Skeletal muscle satellite cell (primary cell): ENCODE results near the gene CCDC91.

Source experiments
- H3K27me3 ChIP-seq: 2 replicates; pipeline ENCODE4 v1.7.0; 2013; ENCODE audit warnings: low read length; ENCODE audit not compliant: control insufficient read depth, insufficient read depth
- H3K36me3 ChIP-seq: 2 replicates; pipeline ENCODE4 v1.7.0; 2013; ENCODE audit warnings: mild to moderate bottlenecking, control low read depth, low read length; ENCODE audit not compliant: insufficient read depth
- H3K4me1 ChIP-seq: 2 replicates; pipeline ENCODE4 v1.7.0; 2013; ENCODE audit warnings: low read length; ENCODE audit not compliant: control insufficient read depth, insufficient read depth
- H3K4me2 ChIP-seq: 2 replicates; pipeline ENCODE4 v1.7.0; 2013; ENCODE audit warnings: mild to moderate bottlenecking, low read length
- H3K4me3 ChIP-seq: 2 replicates; pipeline ENCODE4 v1.7.0; 2013; ENCODE audit warnings: low read length
- H3K9ac ChIP-seq: 2 replicates; pipeline ENCODE4 v1.7.0; 2013; ENCODE audit warnings: mild to moderate bottlenecking, low read depth, low read length, moderate library complexity
- H3K9me3 ChIP-seq: replicated peaks from 2 replicates; pipeline ENCODE4 v1.7.0; 2013; ENCODE audit warnings: mild to moderate bottlenecking, control low read depth, low read length

The CCDC91 gene

DNA sequence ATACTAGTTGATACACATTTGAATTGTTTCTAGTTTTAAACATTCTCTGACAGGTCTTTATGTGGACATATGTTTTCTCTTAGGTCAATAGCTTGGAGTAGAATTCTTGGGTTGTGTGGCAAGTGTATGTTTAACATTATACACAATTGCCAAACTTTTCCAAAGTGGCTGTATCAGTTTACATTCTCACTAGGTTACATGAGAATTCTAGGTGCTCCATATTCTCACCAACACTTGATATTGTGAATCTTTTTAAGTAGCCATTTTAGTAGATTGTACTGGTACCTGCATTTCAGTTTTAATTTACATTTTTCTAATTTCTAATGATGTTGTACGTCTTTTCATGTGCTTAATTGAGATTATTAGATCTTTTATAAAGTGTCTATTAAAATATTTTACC is 28.6 kb downstream of the CCDC91 start:
- Histone ChIP-seq H3K27me3 (no peaks in the 10 kb centered on the region), H3K36me3 (no peaks in the 10 kb centered on the region), H3K9me3 (no peaks in the 10 kb centered on the region), H3K4me1 (no peaks in the 10 kb centered on the region), H3K9ac (no peak overlapping the region), H3K4me2 (no peak overlapping the region), H3K4me3 (no peak overlapping the region)

DNA sequence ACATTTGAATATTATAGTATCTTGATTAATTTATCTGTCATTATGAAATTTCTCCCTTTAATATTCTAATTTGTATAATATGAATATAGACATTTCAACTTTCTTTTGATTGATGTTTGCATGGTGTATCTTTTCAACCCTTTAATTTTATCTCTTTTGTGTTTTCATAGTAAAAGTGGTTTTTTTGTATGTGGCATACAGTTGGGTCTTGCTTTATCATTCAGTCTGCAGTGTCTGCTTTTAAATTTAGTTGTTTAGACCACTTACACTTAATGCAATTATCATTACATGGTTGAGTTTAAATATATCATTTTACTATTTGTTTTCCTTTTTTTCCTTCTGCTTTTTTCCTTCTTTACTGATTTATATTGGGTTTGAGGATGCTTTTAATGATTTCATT is 29.6 kb downstream of the CCDC91 start:
- no peaks in the 10 kb centered on the region for H3K27me3 ChIP-seq
- H3K4me1 ChIP-seq = no peaks in the 10 kb centered on the region
- H3K4me3 ChIP-seq = no peak overlapping the region
- no peak overlapping the region for H3K9ac ChIP-seq
- H3K9me3 ChIP-seq = no peaks in the 10 kb centered on the region
- no peak overlapping the region for H3K4me2 ChIP-seq
- H3K36me3 ChIP-seq = no peaks in the 10 kb centered on the region

- H3K9ac ChIP-seq = no peak overlapping the region
- H3K4me1 ChIP-seq = no peaks in the 10 kb centered on the region
- no peaks in the 10 kb centered on the region for H3K36me3 ChIP-seq
- no peaks in the 10 kb centered on the region for H3K27me3 ChIP-seq
- H3K4me2 ChIP-seq = no peak overlapping the region
- H3K9me3 ChIP-seq = no peaks in the 10 kb centered on the region
- H3K4me3 ChIP-seq = no peak overlapping the region
Observed at GRCh38 chr12:28222081-28222700, 31.9 kb downstream of the CCDC91 start.

DNA sequence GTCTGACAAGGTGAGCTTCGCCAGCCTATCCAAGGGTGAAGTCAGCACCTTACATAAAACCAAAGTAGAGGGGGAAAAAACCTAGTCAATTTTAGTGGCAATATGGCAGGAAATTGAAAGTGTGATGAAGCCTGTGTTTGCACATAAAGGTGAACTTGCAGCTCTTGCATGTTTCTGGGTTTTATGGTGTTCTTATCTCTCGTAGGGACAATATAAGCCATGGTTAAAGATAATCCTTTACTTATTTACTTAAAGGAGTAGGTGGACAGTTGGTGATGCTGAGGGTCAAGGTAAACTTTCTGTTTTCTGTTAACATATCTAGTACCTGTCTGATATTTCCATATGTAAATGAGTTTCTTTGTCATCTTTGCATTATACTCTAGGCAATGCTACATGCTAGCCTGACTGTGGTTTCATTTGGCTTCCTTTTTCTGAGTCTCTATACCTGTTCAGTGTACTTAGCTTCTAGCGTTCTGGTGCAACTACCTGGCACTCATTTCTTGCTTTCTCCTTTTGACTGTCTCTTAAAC is 32.8 kb downstream of the CCDC91 start:
- Histone ChIP-seq H3K36me3 (no peaks in the 10 kb centered on the region), H3K4me2 (no peak overlapping the region), H3K27me3 (no peaks in the 10 kb centered on the region), H3K4me1 (no peaks in the 10 kb centered on the region), H3K9ac (no peak overlapping the region), H3K4me3 (no peak overlapping the region), H3K9me3 (no peaks in the 10 kb centered on the region)

- no peaks in the 10 kb centered on the region for H3K4me1 ChIP-seq
- no peaks in the 10 kb centered on the region for H3K9me3 ChIP-seq
- no peak overlapping the region for H3K4me3 ChIP-seq
- H3K27me3 ChIP-seq = no peaks in the 10 kb centered on the region
- no peak overlapping the region for H3K9ac ChIP-seq
- H3K4me2 ChIP-seq = no peak overlapping the region
- H3K36me3 ChIP-seq = no peaks in the 10 kb centered on the region
Observed at GRCh38 chr12:28223858-28224257, 33.6 kb downstream of the CCDC91 start.

DNA sequence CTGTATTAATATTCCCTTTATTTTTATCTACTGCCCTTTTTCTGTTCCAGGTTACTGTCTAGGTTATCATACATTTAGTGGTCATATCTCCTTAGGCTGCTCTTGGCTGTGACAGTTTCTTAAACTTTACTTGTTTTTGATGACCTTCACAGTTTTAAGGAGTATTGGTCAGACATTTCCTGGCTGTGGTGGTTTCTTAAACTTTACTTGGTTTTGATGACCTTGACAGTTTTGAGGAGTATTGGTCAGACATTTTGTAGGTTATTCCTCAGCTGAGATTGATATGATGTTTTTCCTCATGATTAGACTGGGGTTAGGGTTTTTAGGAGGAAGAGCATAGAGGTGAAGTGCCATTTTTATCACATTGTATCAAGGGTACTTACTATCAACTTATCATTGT is 36.4 kb downstream of the CCDC91 start:
- no peaks in the 10 kb centered on the region for H3K4me1 ChIP-seq
- H3K9ac ChIP-seq = no peak overlapping the region
- no peaks in the 10 kb centered on the region for H3K9me3 ChIP-seq
- no peaks in the 10 kb centered on the region for H3K36me3 ChIP-seq
- H3K4me3 ChIP-seq = no peak overlapping the region
- H3K27me3 ChIP-seq = no peaks in the 10 kb centered on the region
- no peak overlapping the region for H3K4me2 ChIP-seq

- no peaks in the 10 kb centered on the region for H3K36me3 ChIP-seq
- no peak overlapping the region for H3K9ac ChIP-seq
- H3K9me3 ChIP-seq = no peaks in the 10 kb centered on the region
- no peaks in the 10 kb centered on the region for H3K4me1 ChIP-seq
- no peaks in the 10 kb centered on the region for H3K27me3 ChIP-seq
- no peak overlapping the region for H3K4me2 ChIP-seq
- no peak overlapping the region for H3K4me3 ChIP-seq
Observed at GRCh38 chr12:28227251-28227650, 37.0 kb downstream of the CCDC91 start.

DNA sequence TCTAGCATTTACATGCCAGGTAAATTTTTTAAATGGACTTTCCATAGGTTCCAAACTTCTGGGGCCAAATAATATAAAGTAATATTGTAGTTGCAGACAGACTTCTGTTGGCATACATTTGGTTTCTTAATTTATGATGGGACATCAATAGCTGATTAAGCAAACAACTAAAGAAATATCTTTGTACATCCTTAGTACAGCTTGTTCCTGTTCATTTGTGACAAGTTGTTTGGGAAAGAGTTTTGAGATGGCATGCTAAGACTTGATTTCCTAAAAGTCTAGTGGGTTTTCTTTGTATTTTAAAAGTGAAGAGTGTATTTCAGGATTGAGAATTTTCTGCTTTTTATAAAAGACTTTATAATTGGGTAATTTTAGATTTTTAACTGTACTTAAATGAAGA is 41.0 kb downstream of the CCDC91 start:
- Histone ChIP-seq H3K36me3 (no peaks in the 10 kb centered on the region), H3K9ac (no peak overlapping the region), H3K4me2 (no peak overlapping the region), H3K4me1 (no peaks in the 10 kb centered on the region), H3K9me3 (no peaks in the 10 kb centered on the region), H3K27me3 (no peaks in the 10 kb centered on the region), H3K4me3 (no peak overlapping the region)

DNA sequence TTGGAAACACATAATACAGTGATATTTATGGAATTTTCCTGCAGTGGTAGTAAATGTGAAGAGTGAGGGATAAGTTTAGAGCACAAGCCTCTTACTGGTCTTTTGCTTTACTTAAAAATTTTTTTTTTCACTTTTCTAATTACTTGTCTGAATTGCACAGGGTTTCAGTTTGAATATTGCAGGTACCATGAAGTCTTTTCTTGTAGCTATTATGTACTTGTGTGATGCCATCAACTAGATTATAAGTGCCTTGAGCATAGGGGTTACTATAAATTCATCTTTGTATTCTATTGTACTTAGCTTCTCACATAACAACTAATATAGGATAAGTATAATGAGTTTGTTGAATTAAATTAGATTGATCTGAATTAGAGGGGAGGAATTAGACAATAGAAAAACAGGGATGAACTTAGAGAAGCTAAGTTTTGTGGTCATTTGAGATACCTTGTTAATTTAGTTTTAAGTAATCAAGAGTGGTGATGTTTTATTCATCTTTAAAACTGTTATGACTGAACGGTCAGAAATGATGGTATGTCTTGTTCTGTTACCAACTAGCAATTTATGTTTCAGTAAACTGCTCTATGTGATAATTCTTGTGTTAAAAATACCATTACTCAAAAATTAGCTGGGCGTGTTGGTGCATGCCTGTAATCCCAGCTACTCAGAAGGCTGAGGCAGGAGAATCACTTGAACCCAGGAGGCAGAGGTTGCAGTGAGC is 42.1 kb downstream of the CCDC91 start:
- Histone ChIP-seq H3K27me3 (no peaks in the 10 kb centered on the region), H3K4me3 (no peak overlapping the region), H3K9ac (no peak overlapping the region), H3K4me2 (no peak overlapping the region), H3K4me1 (no peaks in the 10 kb centered on the region), H3K9me3 (no peaks in the 10 kb centered on the region), H3K36me3 (no peaks in the 10 kb centered on the region)

GRCh38 chr12:28234444-28234843 is 44.2 kb downstream of the CCDC91 start:
- no peak overlapping the region for H3K9ac ChIP-seq
- H3K4me2 ChIP-seq = no peak overlapping the region
- H3K9me3 ChIP-seq = no peaks in the 10 kb centered on the region
- no peaks in the 10 kb centered on the region for H3K27me3 ChIP-seq
- H3K36me3 ChIP-seq = no peaks in the 10 kb centered on the region
- no peak overlapping the region for H3K4me3 ChIP-seq
- no peaks in the 10 kb centered on the region for H3K4me1 ChIP-seq

DNA sequence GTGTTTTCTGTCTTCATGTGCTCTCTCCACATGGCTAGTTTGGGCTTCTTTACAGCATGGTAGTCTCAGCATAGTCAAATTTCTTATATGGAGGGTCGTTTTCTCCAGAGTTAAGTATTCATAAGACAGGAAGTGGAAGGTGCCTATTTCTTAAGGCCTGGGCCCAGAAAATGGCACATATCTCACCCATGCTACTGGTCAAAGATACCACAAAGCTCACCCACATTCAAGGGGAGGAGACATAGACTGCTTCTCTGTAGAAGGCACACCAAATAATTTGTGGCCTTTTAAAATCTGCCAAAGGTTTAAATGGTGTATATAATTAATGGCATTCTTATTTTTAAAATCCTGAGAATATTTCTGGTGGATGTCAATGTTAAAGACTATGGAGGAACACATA is 44.8 kb downstream of the CCDC91 start:
- no peaks in the 10 kb centered on the region for H3K27me3 ChIP-seq
- no peak overlapping the region for H3K4me3 ChIP-seq
- no peak overlapping the region for H3K9ac ChIP-seq
- H3K4me2 ChIP-seq = no peak overlapping the region
- no peaks in the 10 kb centered on the region for H3K36me3 ChIP-seq
- no peaks in the 10 kb centered on the region for H3K9me3 ChIP-seq
- H3K4me1 ChIP-seq = no peaks in the 10 kb centered on the region

DNA sequence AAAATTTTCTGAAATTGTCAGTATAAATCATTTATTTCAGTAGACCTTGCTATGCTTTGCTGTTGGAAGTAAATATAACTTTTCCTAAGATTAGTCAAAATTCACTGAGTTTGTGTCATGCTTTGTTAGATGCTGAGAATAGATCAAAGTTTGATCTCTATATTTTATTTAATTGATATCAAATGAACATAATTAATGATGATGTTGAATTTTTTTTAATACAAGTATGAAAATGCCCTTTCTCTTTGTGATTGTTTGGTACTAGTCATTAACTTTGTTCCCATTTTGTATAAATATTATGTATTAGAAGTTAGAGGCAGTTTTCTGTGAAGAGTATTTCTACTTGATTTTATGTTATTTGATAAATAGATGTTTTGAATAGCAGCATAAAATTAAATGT is 45.7 kb downstream of the CCDC91 start:
- Histone ChIP-seq H3K9ac (no peak overlapping the region), H3K4me3 (no peak overlapping the region), H3K9me3 (no peaks in the 10 kb centered on the region)

More for the DNA sequence above, 45.7 kb downstream of the CCDC91 start:
- Histone ChIP-seq H3K4me2 (no peak overlapping the region), H3K4me1 (no peaks in the 10 kb centered on the region), H3K36me3 (no peaks in the 10 kb centered on the region), H3K27me3 (no peaks in the 10 kb centered on the region)
